Coronary artery (tissue), 2 donors: ENCODE results near the gene C1D.

ENCODE experiments used
- DNase-seq: peaks from one replicate; pipeline ENCODE4 v3.0.0-alpha.2; 2017; ENCODE audit warnings: low spot score
- H3K27ac ChIP-seq, 2 donors: fragments of 200-600 bp; sonication (generic); one replicate each; pipeline ENCODE4 v1.5.1; 2016 to 2019
- H3K4me3 ChIP-seq: fragments of 200-600 bp; sonication (generic); 2 replicates; pipeline ENCODE4 v1.5.1; 2016; ENCODE audit warnings: mild to moderate bottlenecking, moderate library complexity
- CTCF ChIP-seq: fragments of 200-600 bp; sonication (generic); IDR thresholded peaks from one replicate; pipeline ENCODE4 v1.5.1; 2019; ENCODE audit warnings: antibody characterized with exemption

C1D gene

GRCh38 chr2:68103030-68103708, 40.4 kb upstream of the C1D start:
- H3K4me3 ChIP-seq, result no peak overlapping the region
- no peak for DNase-seq
- H3K27ac ChIP-seq, result no peak overlapping the region
- TF ChIP-seq CTCF, result no peak

GRCh38 chr2:68100189-68100588, 37.4 kb upstream of the C1D start:
- no peak for DNase-seq
- Histone ChIP-seq H3K4me3 (no peak overlapping the region), H3K27ac (no peak overlapping the region)
- TF ChIP-seq CTCF, result no peak

GRCh38 chr2:68099260-68099659, 36.5 kb upstream of the C1D start:
- H3K4me3 ChIP-seq, result no peak overlapping the region
- no peak for DNase-seq
- TF ChIP-seq CTCF, result no peak
- H3K27ac ChIP-seq, result no peak overlapping the region

DNA sequence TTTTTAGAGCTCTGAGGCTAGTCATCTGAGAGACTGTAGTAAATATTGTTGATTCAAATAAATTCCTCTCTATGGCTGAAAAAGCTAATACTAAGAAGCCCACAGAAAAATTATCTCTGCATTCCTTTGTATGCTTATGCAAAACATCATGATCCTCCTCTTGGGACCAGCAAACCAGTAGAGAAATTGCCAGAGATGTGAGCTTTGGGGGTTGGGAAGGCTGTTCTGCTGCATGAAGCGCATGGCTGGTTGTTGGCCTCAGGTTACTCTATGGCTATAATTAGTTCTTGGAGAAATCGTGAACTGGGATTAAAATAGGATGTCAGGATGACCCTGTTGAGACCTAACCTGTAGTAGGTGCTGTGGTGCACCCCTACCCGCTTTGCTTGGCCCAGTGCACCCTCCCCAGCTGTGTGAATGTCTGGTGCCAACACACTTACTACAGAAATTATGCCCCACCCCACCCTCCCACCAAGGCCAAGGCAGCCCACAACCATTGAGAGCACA, 35.5 kb upstream of the C1D start:
- H3K4me3 ChIP-seq, result no peak overlapping the region

DNA sequence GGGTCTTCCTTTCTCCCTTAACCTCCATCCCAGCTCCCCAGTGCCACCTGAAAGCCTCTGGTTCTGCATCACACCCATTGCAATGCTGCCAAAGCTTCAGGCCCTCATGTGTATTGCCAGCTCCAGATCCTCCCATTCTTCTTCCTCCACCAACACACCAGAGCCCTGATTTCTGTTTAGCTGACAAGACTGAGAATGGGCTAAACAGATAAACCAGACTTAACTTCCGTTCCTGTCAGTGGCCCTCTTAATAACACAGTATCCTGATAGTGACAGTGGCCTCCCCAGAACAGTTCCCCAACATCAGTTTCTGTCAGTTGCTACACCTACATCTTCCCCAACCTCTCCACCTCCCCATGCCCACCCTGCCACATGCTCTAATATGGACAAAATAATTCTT, 31.3 kb upstream of the C1D start:
- Histone ChIP-seq H3K27ac (no peak overlapping the region), H3K4me3 (no peak overlapping the region)
- no peak for TF ChIP-seq CTCF
- DNase-seq, result no peak

More for the DNA sequence above, 35.5 kb upstream of the C1D start:
- no peak overlapping the region for H3K27ac ChIP-seq
- no peak for DNase-seq
- TF ChIP-seq CTCF, result no peak

DNA sequence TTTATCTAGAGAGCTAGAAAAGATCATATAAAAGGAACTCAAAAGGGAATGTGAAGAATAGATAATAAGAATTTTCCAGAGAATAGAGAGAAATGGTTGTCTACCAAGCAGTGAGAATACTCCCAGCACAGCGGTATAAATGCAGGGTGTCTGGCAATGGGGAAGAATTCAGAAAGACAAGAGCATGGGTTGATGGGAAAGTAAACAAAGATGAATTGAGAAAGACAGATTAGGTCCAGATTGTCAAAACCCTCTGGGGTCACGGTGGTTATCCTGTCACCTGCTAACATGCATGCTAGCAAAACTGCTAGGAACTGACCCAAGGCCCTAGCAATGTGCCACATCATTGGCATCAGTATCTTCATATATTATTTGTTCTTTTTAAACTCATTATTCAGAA, 30.8 kb upstream of the C1D start:
- DNase-seq, result no peak
- Histone ChIP-seq H3K27ac (no peak overlapping the region), H3K4me3 (no peak overlapping the region)
- TF ChIP-seq CTCF, result no peak

DNA sequence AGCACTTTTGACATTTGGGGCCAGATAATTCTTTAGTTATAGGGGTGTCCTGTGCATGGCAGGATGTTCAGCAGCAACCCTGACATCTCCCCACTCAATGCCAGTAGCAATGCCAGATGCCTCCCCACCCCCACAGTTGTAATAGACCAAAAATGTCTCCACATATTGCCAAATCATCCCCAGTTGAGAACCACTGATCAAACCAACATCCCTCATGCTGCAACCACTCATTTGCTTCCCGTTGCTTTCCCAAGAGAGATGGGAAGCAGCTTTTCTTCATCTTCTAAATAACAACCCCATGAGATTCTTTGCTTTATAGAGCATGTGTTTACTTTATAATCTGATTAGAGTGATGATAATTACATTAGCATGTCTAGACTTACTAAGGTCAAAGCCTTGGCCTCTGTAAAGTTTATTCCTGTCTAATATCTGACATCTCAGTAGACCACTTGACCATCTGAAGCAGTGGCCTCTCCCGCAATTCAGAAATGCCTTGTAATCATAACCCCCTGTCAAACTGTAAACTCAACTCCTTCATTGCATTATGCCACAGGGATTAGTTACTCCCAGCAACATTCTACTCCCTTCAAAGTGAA, 28.7 kb upstream of the C1D start:
- DNase-seq, result no peak
- Histone ChIP-seq H3K27ac (no peak overlapping the region), H3K4me3 (no peak overlapping the region)
- TF ChIP-seq CTCF, result no peak
